HG03469 (cell line): ENCODE results near the gene NSMCE1.

ENCODE experiments used
- ATAC-seq: cut with Tn5 transposase; IDR thresholded peaks from one replicate; pipeline ENCODE4 v1.9.1; 2021; ENCODE audit warnings: mild to moderate bottlenecking, moderate library complexity, moderate number of reproducible peaks; ENCODE audit not compliant: unreplicated experiment

The NSMCE1 gene

DNA sequence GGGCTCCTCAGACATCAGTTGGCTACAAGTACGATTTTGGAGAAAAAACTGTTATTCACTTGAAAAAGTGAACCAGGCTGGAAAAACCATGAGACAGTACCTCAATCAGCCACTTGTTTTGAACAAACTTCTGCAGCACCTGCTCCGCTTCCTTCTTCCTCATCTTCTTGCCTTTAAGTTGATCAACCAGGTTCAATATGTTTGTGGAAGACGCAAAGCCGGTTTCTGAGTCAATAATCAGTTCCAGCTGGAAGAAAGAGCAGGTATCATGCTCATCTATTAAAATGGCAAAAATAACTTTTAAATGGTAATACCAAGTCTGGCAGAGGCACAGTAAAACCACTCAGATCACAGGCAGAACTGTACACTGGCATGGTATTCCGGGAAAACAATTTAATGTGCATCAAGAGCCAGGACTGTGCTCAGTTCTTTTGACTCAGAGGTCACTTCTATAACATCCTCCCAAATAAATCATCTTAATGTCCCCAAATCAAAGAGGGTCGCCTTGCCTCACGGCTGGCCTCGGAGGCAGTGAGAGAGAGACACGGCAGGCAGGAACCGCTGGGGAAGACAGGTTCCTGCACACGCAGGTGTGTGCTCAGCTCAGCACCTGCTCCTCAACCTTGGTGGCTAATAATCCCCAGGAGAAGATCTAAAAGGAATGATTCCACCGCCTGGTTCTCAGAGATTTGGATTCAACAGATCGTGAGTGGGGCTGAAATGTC is 35.5 kb downstream of the NSMCE1 start:
- ATAC-seq, result no peak

- no peak for ATAC-seq
Observed at GRCh38 chr16:27232061-27232900, 36.3 kb downstream of the NSMCE1 start.

- ATAC-seq, result no peak
Observed at GRCh38 chr16:27231692-27232060, 36.9 kb downstream of the NSMCE1 start.

DNA sequence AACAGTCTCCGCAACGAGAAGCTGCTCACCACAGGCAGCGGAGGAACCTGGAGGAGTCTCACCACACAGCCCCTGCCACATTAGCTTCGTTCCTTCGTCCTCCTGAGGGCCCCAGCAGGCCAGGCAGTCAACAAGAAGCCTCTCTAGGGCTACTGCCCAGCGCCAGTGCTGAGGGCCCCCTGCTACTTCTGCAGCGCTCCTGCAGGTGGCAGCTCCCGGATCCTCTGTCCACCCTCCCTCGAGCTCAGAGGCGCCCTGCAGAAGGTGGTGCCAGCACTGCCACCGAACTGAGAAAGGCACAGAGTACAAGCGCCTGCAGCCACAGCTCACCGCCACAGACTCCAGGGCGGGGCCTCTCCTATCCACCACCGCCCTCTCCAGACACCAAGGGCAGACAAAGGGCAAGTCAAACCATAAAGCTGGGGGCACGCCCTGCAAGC is 38.0 kb downstream of the NSMCE1 start:
- no peak for ATAC-seq

DNA sequence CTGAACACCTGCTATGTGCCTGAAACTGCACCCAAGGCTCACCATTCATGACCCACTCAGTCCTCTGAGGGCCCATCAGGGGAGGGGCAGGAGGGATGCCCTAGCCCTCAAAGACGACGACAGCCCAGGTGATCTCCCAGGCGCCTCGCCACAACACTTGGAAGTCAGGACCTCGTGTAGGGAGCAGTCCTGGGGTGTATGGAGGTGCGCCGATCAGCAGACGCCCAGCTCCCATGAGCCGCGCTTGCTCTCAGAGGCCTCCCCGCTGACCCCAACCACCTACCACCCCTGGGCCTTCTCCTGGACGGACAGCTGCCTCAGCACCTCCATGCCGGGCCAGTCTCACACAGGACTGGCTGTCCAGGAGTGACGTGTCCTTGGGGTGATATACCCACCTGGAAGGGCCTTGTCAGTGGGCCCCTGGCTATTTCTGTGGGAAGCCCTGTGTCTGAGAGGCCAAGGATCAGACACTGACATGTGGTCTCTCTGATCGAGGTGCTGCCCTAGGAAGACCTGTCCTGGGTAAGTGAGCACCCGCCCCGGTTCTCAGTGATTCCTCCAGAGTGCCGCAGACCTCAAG is 38.6 kb downstream of the NSMCE1 start:
- ATAC-seq, result no peak

DNA sequence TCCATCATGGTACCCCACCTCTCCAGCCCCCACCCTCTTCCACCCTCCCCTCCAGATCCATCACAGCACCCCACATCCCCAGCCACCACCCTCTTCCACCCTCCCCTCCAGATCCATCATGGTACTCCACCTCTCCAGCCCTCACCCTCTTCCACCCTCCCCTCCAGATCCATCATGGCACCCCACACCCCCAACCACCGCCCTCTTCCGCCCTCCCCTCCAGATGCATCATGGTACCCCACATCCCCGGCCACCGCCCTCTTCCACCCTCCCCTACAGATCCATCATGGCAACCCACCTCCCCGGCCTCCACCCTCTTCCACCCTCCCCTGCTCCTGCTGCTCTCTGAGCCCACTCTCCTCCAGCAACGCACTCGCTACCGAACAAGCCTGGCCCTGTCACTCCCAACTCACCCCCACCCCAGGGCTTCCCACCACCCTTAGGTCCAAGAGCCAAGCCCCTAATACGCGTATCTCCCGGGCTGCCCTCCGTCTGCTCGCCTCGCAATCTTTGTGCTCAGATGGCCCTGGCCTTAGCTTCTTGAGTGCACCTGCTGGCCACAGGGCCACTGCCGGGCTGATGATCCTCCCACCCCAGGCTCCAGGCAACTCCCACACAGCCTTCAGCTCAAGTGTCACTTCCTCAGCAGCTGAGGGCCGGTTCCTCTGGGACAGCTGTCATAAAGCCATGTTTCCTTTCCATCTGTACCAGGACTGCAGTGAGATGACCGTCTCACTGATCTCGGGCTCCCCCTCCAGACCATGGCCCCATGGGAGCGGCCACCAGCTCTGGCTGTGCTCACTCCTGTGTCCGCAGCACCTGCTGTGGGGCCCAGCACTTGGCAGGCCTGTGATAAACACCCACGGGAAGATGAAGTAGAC is 39.7 kb downstream of the NSMCE1 start:
- no peak for ATAC-seq

DNA sequence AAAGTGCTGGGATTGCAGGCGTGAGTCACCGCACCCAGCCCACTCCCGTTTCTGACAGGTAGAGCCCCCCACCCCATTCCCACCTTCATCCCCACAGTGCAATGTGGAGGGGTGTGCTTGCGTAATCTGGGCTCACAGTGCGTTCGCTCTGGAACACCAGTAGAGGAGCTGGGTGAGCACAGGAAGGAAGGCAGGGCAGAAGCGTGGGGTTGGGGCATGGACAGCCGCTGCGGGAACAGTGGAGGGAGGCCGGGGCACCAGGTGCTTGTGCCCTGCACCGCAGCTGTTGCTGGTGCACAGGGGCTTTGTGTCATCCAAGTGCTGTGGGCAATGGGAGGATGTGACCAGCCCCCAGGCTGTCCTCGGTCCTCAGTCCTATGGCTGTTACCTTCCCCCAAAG is 40.5 kb downstream of the NSMCE1 start:
- no peak for ATAC-seq

- ATAC-seq, result no peak
Observed at GRCh38 chr16:27226976-27227705, 41.4 kb downstream of the NSMCE1 start.

DNA sequence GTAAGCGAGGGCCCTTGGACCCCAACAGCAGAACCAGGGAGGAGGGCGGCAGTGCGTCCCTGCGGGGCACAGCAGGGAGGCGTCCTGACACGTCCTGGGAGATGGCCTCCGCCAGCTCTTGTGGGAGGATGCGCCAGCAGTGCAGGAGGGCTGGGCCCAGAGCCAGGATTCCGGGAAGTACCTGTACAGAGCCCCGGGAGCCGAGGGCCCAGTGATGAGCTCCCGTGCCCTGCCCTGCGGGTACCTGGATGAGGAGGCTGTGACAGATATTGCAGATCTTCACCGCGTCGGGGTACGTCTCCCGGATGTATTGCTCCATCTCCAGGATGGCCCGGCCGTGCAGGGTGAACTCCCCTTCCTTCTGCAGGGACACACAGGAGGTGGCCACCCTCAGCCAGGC is 42.1 kb downstream of the NSMCE1 start:
- ATAC-seq, result no peak

DNA sequence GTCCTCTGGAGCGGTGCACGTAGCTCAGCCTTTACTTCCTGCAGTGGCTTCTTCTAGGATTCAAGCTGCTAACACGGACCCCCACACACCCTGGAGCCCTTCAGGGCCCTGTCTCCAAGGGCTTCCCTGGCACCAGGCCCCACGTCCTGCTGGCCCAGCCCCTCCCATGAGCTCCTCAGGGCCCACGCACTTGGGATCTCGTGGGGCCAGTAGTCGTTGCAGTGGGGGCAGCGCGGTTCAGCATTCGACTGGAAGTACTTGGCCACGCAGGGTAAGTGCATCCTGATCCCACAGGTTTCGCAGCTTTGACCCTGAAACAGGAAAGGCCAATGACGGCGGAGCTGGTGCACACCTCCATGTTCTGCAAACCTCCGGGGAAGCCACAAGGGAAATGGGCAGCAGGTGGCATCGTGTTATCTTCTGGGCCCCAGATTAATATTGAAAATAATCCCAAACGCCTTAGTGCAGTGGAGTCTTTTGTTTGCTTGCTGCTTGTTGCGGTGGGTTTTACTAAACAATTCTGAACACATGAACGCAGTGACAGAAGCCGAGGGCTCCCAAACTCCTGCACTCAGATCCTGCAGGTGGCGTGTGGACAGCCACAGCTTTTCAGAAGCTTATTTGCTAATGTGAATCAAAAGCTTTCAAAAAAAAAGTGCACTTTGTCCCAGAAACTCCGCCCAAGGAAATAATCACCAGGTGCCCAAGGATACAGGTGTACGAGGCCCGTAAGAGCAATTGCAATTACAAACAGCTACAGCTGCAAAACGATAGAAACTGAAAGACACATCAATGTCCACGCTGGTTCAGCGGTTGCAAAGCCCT is 42.8 kb downstream of the NSMCE1 start:
- ATAC-seq, result no peak

DNA sequence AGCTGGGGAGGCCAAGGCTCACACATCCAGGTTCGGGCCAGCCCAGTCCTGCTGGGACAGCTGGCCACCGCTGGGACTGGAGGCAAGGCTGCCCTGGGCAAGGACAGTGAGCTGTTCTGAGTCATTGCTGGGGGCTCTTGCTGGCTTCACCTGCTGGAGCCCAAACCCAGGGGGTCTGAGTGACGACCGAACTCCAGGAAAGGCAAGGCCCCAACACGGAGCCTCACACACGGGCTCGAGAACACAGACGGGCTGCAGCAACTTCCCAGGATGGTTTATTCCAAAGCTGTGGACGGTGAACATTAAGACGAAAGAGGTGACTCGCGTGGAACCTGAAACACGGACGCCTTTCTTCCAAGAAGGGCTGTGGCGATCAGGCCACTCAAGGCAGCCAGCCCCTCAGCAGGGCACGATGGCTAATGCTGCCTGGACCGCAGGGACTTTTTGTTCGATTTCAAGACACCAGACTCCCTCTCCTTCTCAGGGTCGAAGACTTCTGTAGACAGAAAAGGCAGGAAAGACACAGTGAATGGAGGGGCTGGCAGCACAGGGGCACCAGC is 43.8 kb downstream of the NSMCE1 start:
- ATAC-seq, result no peak

DNA sequence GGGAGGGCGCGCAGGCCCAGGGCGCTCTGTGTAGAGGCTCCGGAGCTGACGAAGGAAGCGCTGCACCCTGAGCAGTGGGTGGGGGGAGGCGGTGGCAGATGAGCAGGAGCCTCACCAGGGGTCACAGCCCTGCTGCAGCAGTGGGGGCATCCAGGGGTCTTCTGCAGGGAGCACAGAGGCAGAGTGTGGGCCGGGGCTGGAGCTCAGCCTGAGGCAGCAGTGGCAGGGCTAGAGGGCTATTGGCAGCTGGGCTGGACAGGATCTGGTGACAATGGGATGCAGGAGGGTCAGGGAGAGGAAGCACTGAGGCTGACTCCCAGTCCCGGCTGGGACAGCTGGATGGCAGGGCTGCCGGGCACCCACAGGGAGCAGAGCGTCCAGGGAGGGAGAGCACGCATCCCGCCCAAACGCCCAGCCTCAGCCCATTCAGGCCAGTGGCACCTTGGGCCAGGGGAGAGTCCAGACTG is 44.3 kb downstream of the NSMCE1 start:
- no peak for ATAC-seq

DNA sequence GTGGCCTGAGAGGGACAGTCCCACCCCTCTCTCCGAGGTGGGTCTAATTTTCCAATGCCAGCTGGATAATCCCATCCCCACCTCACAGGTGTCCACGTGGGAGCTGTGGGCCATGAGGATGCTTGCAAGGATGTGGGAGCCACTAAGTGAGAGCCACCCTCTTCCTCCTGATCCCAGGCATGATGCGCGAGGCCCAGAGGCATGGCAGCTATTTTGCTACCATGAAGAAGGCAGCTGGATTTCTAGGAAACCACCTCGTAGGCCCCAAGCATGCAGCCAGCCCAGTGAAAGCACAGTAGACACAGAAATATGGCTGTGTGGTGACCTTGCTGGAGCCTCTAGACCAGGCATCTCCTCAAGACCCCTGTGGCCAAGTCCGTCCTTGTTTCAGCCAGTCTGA is 44.9 kb downstream of the NSMCE1 start:
- ATAC-seq, result no peak

DNA sequence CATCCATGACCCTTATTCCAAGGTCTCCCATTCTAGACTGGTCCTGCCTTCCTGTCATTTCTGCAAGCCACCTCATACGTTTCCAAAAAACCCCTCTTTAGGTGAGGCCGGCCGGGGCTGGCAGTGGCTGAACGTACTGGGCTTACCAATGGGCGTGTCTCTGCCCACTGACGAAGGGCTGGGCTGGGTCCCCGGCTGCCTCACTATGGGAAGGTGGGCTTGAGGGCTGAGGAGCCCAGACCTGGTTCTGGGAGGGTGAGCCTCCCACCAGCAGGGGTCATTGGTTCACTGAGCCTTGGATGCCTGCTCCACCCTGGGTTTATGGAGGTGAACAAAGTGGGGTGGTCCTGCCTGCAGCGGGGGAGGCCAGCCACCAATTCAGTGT is 45.4 kb downstream of the NSMCE1 start:
- no peak for ATAC-seq

- ATAC-seq, result no peak
Observed at GRCh38 chr16:27222249-27223225, 46.0 kb downstream of the NSMCE1 start.

GRCh38 chr16:27221576-27222248 is 46.9 kb downstream of the NSMCE1 start:
- ATAC-seq, result no peak

GRCh38 chr16:27220991-27221390 is 47.6 kb downstream of the NSMCE1 start:
- ATAC-seq, result no peak
